Activated naive CD8-positive, alpha-beta T cell treated with anti-CD3 and anti-CD28 coated beads, Interleukin-2, amount 50 U/mL, for 16 hours (primary cell): ENCODE measurements around the gene OXLD1.
"Not testable (repeated sequence)": the region's sequence is repeated elsewhere in the genome, so short reads cannot be mapped to it uniquely, and the experiment has no call there.

Experiments used
- DNase-seq: peaks from one replicate; pipeline ENCODE4 v3.0.0-alpha.2; 2020; ENCODE audit warnings: low read depth, low spot score

The OXLD1 gene

DNA sequence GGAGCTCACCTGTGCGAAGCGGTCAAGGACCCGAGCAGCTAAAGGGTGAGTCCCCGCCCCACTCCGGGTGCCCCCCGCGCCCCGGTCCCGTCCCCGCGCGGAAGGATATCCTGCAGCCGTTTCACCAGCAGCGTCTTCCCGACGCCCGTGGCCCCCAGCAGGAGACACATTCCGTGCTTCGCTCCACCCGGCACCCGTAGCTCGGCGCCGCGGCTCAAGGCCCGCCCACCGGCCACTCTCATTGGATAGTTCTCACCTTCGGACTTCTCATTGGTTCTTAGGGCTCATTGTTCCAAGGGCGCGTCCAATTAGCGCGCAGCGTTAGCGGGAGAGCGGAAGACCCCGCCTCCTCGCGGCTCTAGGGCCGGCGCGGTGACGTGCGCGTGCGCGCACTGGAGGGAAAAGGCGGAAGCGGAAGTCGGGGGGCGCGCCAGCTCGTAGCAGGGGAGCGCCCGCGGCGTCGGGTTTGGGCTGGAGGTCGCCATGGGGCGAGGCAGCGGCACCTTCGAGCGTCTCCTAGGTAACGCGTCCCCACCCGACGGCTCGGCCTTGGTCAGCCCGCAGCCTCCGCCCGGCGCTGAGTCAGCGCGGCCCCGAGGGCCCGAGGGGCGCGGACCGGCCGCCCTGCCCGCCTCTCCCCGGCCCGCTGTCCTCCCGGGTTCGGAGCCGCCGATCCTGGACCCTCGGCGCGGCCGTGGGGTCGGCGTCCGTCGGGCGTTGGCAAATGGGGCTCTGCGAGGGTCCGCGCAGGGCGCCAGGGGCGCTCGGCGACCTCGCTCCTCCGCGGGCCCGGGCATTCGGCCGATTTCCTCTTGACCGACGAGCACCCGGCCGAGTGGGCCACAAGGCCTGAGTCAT is 17.4 kb upstream of the OXLD1 start, which contains the start of the genes ARL16 and HGS:
ARL16 (minus strand) TSS at position 214 of the 858 bp plus-strand sequence; CDS start at position 170, 44 bp downstream.
HGS (plus strand) TSS at position 428 of the 858 bp plus-strand sequence; CDS start at position 484, 56 bp downstream.
- DNase-seq = peak; percentile 93

DNA sequence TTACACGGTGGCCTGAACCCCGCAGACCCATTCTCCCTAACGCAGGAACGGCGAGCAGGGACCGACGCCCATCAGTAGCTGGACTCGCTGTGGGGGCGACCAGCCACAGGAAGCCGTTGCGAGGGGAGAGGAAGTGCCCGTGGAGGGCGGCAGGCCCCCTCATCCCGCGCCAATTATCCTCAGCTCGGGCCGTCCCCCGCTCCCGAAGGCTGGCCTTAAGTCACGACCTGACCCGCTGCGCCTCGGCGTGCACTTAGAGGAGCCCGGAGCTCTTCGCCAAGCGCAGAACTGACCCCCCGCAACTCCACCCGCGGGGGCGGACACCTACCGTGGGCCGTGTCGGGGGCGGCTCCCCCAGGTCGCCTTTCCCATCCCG is 16.8 kb upstream of the OXLD1 start:
- no peak for DNase-seq

DNA sequence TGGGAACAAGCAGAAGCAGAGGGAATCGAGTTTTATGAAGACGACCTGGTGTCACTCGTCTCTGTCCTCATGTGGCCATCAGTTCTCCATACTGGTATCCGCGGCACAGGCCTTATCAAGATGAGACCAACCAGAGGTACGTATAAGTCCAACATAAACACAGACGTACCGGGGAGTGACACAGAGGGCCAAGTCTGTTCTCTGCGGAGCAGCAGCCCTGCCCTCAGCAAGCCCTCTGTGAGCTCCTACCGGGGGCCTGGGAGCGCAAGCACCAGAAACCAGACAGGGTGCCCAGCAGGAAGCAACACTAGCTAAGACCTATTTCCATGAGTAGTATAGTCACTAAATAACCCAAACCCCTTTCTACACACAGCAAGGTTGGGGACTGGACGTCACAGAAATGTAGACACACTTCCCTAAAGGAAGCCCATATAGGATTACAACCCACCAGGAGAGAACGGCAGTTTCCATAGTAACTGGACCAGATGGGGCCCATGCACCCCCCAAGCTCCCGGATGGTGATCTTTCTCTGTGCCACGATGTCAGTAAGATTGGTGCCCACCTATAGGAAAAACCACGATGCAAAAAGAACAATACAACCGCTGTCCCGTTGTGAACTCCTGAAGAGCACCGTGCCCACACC is 16.3 kb upstream of the OXLD1 start:
- DNase-seq = no peak

DNA sequence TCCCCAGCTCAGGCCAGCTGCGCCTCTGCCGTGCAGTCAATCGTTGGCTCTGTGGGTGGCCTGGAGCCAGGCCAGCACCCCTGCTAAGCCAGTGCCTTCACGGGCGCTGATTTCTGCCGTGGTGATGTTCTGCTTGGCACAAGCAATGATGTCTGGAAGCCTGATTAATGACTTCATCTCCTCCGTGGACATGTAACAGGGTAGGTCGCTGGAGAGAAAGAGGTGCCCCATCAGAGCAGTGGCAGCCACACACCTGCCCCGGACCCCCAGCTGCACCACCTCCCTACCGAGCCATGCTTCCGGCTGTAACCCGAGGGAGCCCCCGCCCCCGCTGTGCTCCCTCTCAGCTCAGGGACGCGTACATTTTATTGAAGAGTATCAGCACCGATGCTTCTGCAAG is 15.3 kb upstream of the OXLD1 start:
- DNase-seq = no peak

DNA sequence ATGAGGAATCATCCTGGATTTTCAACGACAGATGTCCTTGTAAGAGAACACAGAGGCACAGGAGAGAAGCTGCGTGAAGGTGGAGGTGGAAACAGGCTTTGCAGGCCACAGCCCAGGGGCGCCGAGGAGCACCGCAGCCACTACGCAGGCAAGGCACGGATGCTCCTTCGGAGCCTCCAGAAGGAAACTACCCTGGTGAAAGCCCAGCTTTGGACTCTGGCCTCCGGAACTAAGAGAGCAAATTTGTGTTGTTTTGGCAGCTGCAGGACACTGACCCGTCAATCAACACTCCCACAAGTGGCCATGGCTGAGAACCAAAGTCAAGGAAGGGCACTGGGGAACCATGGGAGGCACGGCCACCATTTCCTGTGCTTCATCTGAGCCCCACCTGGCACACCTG is 13.7 kb upstream of the OXLD1 start:
- no peak for DNase-seq

DNA sequence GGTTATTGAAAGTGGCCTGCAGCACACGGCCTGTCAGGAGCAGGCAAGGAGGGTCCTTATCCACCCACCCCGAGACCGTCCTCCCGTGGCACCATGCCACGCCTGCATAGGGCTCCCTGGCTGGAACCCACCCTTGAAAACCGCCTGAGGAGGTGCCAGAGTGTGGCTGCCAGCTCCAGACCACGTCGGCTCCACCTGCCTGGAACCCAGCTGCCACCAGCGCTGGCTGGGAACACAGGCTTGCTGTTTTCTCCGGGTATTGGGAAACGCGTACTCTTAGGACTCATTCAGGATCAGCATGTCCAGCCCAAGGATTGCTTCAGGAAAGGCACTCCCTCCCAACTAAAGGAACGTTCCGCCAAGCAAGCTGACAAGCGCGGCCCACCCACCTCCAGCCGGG is 10.5 kb upstream of the OXLD1 start:
- DNase-seq = no peak

DNA sequence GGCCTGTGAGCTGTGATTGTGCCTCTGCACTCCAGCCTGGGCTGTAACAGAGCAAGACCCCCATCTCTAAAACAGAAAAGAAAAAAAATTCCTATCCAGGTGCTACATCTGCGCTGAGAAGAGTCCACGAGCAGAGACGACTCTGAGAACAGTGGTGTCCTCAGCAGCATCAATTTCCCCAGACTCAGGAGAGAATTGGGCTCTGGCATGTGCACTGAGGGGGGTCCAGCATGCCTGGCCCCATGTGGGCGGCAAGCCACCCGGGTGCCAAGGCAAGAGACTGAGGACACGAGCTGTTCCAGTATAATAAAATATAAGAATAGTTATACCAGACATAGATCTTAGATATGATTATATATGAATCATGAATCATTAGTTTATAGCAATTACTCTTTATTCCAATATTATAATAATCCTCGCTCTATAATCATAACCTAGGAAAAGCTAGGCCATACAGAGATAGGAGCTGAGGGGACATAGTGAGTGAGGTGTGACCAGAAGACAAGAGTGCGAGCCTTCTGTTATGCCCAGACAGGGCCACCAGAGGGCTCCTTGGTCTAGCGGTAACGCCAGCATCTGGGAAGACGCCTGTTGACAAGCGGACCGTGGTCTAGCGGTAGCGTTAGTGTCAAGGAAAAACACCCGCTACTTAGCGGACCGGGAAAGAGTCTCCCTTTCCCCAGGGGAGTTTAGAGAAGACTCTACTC is 9.3 kb upstream of the OXLD1 start:
- DNase-seq = not testable (repeated sequence)

DNA sequence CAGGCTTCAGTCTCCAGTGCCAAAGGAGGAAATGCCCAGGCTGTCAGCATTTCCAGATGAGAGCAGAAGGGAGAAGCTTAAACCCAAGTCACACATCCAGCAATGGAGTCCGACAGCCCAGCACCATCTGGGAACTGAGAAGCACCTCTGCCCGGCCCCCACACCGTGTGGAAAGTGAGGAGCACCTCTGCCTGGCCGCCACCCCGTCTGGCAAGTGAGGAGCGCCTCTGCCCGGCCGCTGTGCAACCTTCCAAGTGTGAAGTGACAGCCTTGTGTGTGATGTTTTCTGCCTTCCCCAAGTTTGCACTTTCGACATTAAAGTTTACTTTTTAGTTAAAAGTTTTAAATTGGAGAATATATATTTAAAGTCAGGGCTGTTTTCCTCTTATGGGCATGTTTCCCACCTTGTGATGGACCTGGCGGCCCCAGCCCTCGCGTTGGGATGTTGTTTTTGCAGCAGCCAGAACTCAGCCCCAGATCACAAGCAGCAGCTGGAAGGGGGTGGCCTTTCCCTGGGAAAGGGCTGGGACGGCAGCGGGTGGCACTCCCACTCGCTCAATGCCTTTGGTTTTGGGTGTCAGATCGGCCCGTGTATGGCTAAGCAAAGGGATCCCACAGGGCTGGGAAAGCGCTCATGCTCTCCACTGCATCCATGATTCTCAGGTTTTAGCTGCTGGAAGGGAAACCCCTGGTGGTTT is 7.3 kb upstream of the OXLD1 start:
- DNase-seq = no peak

DNA sequence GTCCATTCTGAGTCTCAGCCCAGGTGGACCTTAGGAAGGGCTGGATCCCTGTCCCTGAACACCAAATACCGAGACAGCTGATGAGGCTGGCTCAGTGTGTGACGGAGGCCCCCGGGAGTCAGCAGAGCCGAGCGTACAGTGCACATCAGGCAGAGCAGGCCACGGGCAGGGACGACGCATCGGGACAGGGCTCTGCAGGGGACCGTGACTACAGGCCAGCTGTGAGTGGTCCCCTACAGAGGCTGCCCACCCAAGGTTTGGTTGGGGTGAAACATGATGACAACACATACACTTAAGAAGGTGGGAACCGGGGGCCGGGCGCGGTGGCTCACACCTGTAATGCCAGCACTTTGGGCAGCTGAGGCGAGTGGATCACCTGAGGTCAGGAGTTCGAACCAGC is 6.5 kb upstream of the OXLD1 start:
- no peak for DNase-seq

DNA sequence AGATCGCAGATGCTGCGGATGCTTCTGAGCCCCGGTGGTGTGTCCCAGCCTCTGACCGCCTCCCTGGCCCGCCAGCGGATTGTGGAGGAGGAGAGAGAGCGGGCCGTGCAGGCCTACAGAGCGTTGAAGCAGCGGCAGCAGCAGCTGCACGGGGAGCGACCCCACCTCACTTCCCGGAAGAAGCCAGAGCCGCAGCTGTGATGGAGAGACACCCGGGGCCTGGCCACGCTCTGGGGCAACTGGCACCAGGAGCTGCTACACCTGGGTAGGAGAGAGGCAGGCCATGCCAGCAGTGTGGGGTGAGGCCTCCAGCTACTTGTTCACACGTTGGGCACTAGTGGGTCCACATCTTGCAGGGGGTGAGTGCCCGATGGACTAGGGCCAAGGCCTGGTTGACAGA is 6.1 kb upstream of the OXLD1 start:
- no peak for DNase-seq

DNA sequence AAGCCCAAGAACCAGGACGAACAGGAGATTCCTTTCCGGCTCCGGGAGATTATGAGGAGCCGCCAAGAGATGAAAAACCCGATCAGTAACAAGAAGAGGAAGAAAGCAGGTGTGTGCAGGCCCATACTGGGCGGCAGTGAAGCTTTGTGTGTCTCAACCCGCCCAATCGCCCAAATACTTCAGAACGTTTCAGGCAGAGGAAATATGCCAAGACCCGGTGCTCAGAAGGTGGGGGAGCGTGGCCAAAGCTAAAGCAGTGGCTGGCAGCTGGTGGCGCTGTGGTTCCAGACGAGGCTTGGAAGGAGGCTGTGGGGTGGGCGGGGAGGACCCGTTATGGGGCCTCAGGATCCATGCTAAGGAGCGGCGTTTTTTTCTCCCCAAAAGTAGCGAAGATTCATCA is 1.3 kb upstream of the OXLD1 start:
- no peak for DNase-seq

DNA sequence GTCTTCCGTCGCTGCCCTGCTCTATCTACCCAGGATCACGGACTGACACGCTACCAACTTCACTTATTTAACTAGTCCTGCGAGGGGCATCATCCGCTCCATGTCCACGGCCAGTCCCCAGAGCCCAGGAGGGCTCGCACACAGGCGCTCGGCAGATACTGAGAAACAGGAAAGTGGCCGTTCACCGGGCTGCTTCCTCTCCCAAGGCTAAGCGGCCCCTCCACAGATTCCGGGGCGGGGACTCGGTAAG is 388 bp downstream of the OXLD1 start:
- DNase-seq = no peak

DNA sequence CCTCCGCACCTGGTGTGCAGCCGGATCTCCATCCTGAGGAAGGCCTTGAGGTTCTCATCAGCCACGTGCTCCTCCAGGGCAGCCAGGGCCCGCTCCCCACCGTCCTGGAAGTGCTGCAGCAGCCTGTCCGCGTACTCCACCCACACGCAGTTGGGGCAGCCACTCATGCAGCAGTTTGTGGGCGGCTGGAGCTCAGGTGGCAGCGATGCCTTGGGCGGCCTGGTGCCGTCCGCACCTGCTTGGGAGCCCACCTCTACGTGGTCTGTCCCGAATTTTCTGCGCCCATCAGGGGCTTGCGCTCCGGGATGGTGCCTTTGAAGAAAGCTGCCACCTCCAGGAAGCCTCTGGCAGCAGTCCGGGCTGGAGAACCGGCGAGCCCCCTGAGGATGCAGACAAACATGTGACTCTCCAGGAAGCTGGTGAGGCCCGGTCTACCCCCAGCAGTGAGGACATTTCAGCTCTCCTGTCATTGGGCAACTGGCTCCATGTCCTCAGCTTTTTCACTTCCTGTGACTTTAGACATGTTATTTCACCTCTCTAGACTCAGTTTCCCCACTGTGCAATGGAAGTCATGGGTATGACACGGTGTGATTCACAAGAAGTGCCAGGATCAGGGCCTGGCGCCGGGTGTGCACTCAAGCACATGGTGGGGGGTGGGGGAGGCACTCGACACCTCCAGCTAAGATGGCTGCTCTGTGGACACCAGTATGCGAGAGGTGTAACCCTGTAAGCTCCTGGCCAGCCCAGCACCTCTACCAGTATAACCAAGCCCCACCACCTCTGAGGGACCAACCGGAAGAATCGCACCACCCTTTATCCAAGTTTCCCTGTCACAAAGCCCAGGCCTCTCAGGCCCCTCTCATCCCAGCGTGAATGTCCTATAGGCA is 957 bp downstream of the OXLD1 start:
- DNase-seq = peak; percentile 16

DNA sequence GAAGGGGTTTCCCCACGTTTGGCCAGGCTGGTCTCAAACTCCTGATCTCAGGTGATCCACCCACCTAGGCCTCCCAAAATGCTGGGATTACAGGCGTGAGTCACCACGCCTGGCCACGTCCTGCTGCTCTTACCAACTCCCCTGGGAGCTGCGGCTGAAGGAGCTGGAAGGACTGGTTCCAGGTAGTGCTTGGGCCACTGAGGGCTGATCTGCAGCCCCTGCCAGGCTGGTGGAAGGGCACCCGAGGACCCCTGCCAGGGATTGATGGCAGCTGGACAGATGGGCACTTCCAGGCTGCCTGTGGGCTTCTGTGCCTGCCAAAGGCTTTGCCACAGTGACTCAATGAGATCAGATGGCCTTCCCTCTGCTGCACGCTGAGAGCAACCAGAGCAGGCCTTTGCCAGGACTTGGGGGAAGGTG is 2.3 kb downstream of the OXLD1 start:
- DNase-seq = no peak

DNA sequence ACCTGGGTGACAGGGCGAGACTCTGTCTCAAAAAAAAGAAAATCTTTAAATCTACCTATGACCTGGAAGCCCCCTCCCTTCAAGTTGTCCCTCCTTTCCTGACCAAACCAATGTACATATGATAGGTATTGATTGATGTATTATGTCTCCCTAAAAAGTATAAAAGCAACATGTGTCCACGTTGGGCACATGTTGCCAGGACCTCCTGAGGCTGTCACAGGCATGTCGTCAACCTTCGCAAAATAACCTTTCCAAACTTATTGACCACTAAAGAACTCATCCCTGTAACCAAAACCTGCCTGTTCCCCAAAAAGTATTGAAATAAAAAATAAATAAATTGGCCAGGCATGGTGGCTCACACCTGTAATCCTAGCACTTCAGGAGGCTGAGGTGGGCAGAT is 4.4 kb downstream of the OXLD1 start:
- no peak for DNase-seq

DNA sequence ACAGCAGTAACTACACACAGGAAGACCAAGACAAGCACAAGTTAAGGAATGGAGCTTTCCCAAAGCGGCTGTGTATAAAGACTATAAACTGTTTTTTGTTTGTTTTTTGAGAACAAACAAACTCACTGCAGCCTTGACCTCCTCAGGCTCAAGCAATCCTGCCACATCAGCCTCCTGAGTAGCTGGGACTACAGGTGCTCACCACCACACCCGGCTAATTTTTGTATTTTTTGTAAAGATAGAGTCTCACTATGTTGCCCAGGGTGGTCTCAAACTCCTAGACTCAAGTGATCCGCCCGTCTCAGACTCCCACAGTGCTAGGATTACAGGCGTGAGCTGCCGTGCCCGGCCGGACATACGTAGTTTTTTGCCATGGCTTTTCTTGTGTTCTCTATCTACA is 6.0 kb downstream of the OXLD1 start:
- DNase-seq = no peak

DNA sequence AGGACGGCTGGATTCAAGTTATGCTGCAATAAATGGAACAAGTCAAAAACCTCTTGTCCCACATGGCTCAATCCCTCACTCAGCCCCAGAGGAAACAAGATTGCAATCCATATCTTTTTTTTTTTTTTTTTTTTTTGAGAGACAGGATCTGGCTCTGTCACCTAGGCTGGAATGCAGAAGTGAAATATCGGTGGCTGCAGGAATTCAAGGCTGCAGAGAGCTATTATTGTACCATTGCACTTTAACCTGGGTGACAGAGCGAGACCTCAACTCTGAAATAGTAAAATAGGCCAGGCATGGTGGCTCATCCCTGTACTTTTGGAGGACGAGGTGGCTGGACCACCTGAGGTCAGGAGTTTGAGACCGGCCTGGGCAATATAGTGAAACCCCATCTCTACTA is 7.4 kb downstream of the OXLD1 start:
- no peak for DNase-seq

DNA sequence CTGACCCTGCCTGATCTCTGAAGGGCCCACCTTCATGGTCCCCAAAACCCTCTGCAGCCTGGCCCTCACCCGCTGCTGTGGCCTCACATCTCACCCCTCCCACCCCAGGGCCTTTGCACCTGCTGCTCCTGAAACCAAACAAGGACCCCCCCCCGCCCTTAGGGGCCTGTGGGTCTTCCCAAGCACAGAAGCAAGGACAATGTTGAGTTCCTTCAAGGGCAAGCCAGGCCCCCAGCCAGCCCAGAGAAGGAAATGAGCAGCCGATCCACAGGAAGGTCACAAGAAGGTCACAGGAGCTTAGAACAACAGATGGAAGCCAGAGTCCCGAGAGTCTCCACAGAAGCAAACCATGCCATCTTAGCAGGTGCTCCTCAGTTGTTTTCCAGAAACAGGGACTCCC is 9.6 kb downstream of the OXLD1 start:
- DNase-seq = no peak

DNA sequence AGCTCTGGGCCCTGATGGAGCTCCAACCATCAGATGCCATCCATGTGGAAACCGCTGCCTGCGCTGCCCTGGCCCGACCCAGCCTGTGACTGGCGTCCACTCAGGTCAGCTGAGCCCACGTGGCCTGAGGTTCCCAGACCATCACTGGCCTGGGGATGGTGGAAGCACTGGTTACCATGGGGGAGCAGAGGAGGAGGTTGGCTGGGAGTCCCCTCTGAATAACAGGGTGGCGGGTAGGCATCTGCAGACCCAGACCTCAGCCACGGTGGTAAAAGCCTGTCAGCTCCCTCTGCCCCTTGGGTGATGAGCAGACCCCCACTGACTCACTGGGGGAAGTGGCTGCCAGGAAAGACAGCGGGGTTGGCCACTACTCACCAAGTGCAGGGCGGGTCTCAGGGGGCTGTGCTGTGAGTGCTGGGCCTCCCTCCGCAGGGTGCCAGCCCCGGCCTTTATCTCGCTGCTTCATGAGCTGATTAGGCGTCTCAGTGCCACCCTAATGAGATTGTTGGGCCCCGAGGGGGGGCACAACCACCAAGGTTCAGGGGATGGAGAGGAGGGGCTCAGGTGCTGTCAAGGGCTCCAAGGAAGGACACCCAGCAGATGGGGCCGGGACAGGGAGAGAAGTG is 10.2 kb downstream of the OXLD1 start, which contains the start of gene PDE6G:
PDE6G (minus strand) TSS at position 425 of the 626 bp plus-strand sequence. CDS start 3,237 bp downstream, outside the sequence.
- DNase-seq = no peak

DNA sequence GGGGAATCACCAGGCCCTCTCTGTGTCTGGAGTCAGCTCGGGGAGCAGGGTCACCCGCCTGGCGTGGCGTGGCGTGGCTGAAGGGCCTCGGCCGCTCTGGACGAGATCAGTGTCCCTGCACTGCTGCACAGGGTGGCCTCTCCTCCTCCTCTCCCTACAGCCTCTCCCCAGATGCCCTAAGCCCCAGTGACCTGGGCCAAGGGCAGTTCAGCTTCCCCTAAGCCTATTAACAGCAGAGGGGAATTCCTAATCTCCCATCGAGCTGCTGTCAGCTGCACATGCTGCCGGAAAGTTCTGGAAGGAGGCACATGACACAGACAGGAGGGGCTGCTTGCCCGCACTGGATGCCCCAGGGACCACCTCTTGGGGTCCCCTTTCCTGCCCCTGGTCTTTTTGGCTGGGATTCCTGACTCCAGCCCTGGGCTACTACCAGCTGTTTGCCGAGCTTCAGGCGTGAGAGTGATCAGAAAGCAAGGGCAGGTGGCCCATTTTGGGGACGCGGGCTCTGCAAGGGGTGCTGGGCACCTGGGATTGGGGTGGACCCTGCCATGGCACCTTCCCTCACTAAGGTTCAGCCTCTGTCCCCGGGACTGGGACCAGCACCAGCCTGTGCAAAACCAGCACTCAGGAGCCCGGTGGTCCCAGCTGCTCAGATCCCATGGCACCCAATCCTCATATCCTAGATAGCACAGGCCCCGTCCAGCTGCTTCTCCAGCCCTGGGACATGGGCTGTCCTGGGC is 10.9 kb downstream of the OXLD1 start:
- no peak for DNase-seq
